Measurements from ENCODE around the gene HIPK4.

HIPK4 gene

GRCh38 chr19:40416918-40417642 is 27.1 kb upstream of the HIPK4 start:
- H3K4me3 ChIP-seq (ENCODE audit: low read length), result no peak overlapping the region
- TF ChIP-seq CTCF (IDR thresholded peaks at IDR 0.05; ENCODE audit: insufficient read depth, low read depth, low read length, missing control alignments), result no peak
- peak; percentile 36 for DNase-seq (ENCODE audit: low read depth)

- DNase-seq (ENCODE audit: low read depth), result no peak
- no peak for TF ChIP-seq CTCF (IDR thresholded peaks at IDR 0.05; ENCODE audit: insufficient read depth, low read depth, low read length, missing control alignments)
- no peak overlapping the region for H3K4me3 ChIP-seq (ENCODE audit: low read length)
Measured at GRCh38 chr19:40415768-40416167, 25.8 kb upstream of the HIPK4 start.

- no peak overlapping the region for H3K4me3 ChIP-seq (ENCODE audit: low read length)
- no peak for DNase-seq (ENCODE audit: low read depth)
- no peak for TF ChIP-seq CTCF (IDR thresholded peaks at IDR 0.05; ENCODE audit: insufficient read depth, low read depth, low read length, missing control alignments)
Measured at GRCh38 chr19:40414542-40415535, 24.9 kb upstream of the HIPK4 start.

- no peak for TF ChIP-seq CTCF (IDR thresholded peaks at IDR 0.05; ENCODE audit: insufficient read depth, low read depth, low read length, missing control alignments)
- no peak within 1 kb of the TSS for H3K4me3 ChIP-seq (ENCODE audit: low read length)
- no peak for DNase-seq (ENCODE audit: low read depth)
Measured at GRCh38 chr19:40413291-40413845, 23.4 kb upstream of the HIPK4 start, which contains the start of gene PRX. Gene PRX, minus strand, starts transcription at chr19:40413378. Its CDS starts 5,446 bp downstream, at chr19:40407932.

- H3K4me3 ChIP-seq (ENCODE audit: low read length), result no peak overlapping the region
- no peak for DNase-seq (ENCODE audit: low read depth)
- no peak for TF ChIP-seq CTCF (IDR thresholded peaks at IDR 0.05; ENCODE audit: insufficient read depth, low read depth, low read length, missing control alignments)
Measured at GRCh38 chr19:40412866-40413265, 22.9 kb upstream of the HIPK4 start.

- H3K4me3 ChIP-seq (ENCODE audit: low read length), result no peak overlapping the region
- no peak for TF ChIP-seq CTCF (IDR thresholded peaks at IDR 0.05; ENCODE audit: insufficient read depth, low read depth, low read length, missing control alignments)
- DNase-seq (ENCODE audit: low read depth), result no peak
Measured at GRCh38 chr19:40411958-40412499, 22.0 kb upstream of the HIPK4 start.
